Measurements from ENCODE around the gene ATP10A. TPM values are rescaled to one million over a fixed set of nuclear protein-coding genes. Genes with fewer than 3 reads are reported as not detected.

The ATP10A gene
- total and polyA plus RNA-seq, 9 donors = 0.28 to 3.2 (median 1.1) TPM

GRCh38 chr15:25703726-25704125 is 159.4 kb downstream of the ATP10A start:
- no peak for TF ChIP-seq EP300 (IDR thresholded peaks at IDR 0.05)
- no peak for TF ChIP-seq CTCF (IDR thresholded peaks at IDR 0.05)
- no peak for TF ChIP-seq POLR2A (IDR thresholded peaks at IDR 0.05)
- no peak overlapping the region for H3K27ac ChIP-seq
- DNase-seq = no peak
- H3K4me1 ChIP-seq (ENCODE audit: insufficient read depth) = no peaks in the 10 kb centered on the region
- H3K36me3 ChIP-seq = no peaks in the 10 kb centered on the region
- intact Hi-C loops (cut with DNase I) = no loop called here
- H3K9me3 ChIP-seq = no peaks in the 10 kb centered on the region
- WGBS, 3 donors = 94 to 98% (median 95%) methylated on average over 6 of the region's 6 CpGs
- H3K27me3 ChIP-seq = no peaks in the 10 kb centered on the region
- no peak overlapping the region for H3K4me3 ChIP-seq

- Histone ChIP-seq H3K27me3 (no peaks in the 10 kb centered on the region), H3K36me3 (no peaks in the 10 kb centered on the region), H3K9me3 (no peaks in the 10 kb centered on the region), H3K4me1 (ENCODE audit: insufficient read depth) (no peaks in the 10 kb centered on the region), H3K4me3 (no peak overlapping the region), H3K27ac (no peak overlapping the region)
- no peak for DNase-seq
- intact Hi-C loops (cut with DNase I) = no loop called here
- 91 to 92% (median 91%) methylated on average over 19 of the region's 19 CpGs for WGBS, 3 donors
- TF ChIP-seq POLR2A (IDR thresholded peaks at IDR 0.05) (no peak), EP300 (IDR thresholded peaks at IDR 0.05) (no peak), CTCF (IDR thresholded peaks at IDR 0.05) (no peak)
Observed at GRCh38 chr15:25701721-25702465, 161.2 kb downstream of the ATP10A start.

GRCh38 chr15:25700916-25701315 is 162.2 kb downstream of the ATP10A start:
- no peak overlapping the region for H3K27ac ChIP-seq
- no peak overlapping the region for H3K4me3 ChIP-seq
- no peaks in the 10 kb centered on the region for H3K27me3 ChIP-seq
- no peaks in the 10 kb centered on the region for H3K36me3 ChIP-seq
- no peaks in the 10 kb centered on the region for H3K9me3 ChIP-seq
- DNase-seq = no peak
- 83 to 93% (median 84%) methylated on average over 7 of the region's 7 CpGs for WGBS, 3 donors
- no peaks in the 10 kb centered on the region for H3K4me1 ChIP-seq (ENCODE audit: insufficient read depth)
- intact Hi-C loops (cut with DNase I) = no loop called here
- TF ChIP-seq EP300 (IDR thresholded peaks at IDR 0.05) (no peak), CTCF (IDR thresholded peaks at IDR 0.05) (no peak), POLR2A (IDR thresholded peaks at IDR 0.05) (no peak)

GRCh38 chr15:25697586-25697985 is 165.5 kb downstream of the ATP10A start:
- no peaks in the 10 kb centered on the region for H3K27me3 ChIP-seq
- H3K27ac ChIP-seq = no peak overlapping the region
- DNase-seq = no peak
- no peaks in the 10 kb centered on the region for H3K36me3 ChIP-seq
- WGBS, 3 donors = 71 to 92% (median 90%) methylated on average over 1 of the region's 1 CpG
- intact Hi-C loops (cut with DNase I) = no loop called here
- TF ChIP-seq EP300 (IDR thresholded peaks at IDR 0.05) (no peak), CTCF (IDR thresholded peaks at IDR 0.05) (no peak), POLR2A (IDR thresholded peaks at IDR 0.05) (no peak)
- H3K4me3 ChIP-seq = no peak overlapping the region
- H3K4me1 ChIP-seq (ENCODE audit: insufficient read depth) = no peaks in the 10 kb centered on the region
- no peaks in the 10 kb centered on the region for H3K9me3 ChIP-seq

Measured in ovary (tissue), 9 donors.